Measurements from ENCODE around the gene UBXN10.

The UBXN10 gene

DNA sequence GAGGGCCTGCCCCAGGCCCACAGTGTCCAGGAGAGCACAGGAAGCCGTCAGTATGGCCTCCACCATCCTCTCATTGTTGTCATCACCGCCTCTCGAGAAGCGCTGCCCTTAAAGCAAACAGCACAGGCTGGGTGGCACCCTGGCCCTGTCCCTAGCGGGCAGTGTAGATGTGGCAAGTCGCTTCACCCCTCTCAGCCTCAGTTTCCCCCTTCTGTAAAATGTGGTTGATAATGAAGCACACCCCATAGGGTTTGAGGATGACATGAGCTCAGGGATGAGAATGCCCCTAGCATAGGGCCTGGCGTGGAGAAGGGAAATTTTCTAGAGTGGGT, 33.3 kb upstream of the UBXN10 start:
- no peak for DNase-seq

DNA sequence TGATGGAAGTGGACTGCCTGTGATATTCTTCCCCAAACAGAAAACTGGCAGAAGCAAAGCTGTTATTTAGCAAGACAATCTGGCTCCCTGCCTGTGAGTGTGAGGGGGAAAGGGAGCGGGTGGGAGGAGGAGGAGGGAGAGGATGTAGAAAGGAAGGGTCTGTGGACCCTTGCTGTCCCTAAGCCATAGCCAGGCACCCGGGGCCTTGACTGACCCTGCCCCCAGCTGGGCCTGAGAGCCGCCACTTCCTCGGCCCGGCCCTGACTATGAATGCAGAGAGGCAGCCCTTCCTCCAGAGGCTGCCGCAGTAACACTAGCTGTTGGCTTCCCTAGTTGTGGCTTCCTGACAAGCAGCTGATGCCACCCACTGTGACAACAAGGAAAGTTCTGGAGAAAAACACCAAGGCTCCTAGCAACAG, 32.9 kb upstream of the UBXN10 start:
- no peak for DNase-seq

DNA sequence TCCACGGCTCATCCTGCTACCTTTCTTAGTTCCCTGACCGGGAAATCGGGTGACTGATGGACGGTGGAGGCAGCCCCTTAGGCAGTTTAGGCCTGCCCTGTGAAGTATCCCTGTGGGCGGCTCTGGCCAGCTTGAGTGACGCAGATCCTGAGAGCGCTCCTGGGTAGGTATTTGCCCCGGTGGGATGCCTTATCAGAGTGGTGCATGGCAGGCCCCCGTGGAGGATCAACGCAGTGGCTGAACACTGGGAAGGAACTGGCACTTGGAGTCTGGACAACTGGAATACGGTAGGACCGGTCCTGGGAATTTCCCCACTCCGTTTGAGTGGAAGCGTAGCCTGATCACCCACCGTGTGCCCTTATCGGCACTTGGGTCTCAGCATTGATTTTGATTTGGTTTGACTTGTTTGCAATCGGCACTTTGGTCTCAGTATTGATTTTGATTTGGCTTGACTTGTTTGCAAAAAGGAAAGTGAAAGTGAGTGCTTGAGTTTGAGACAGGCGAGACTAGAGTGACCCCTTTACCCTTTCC, 31.5 kb upstream of the UBXN10 start:
- no peak for DNase-seq

DNA sequence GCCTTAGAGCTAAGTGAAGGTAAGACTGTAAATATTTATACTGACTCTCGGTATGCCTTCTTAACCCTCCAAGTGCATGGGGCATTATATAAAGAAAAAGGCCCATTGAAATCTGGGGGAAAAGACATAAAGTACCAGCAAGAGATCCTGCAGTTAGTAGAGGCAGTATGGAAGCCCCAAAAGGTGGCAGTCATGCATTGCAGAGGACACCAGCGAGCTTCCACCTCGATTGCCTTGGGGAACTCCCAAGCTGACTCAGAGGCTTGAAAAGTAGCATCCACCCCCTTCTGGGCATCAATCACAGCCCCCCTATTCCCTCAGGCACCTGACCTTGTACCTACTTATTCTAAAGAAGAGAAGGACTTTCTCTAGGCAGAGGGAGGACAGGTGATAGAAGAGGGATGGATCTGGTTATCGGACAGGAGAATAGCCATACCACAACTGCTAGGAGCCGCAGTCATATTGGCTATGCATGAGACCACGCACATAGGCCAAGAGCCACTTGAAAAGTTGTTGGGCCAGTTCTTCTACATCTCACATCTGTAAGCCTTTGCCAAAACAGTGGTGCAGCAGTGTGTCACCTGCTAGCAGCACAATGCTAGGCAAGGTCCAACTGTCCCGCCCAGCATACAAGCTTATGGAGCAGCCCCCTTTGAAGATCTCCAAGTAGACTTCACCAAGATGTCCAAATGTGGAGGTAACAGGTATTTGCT, 27.4 kb upstream of the UBXN10 start:
- no peak for DNase-seq

DNA sequence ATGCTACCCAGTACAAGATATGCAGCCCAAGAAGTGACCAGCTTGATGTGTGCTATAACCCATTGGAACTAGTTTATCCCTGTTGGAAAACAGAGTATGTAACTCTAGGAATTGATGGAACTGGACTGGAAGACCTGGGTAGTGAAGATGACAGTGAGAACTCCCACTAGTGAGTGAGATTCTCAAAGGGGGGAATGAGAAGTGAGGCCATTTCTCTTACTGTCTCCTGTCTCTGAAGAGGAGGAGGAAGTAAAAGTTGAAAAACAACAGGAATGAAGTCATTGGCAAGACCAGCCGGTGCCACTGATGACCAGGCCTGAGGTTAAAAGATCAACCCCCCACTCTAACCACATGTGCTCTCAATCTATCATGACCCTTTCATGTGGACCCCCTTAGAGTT, 25.9 kb upstream of the UBXN10 start:
- no peak for DNase-seq

DNA sequence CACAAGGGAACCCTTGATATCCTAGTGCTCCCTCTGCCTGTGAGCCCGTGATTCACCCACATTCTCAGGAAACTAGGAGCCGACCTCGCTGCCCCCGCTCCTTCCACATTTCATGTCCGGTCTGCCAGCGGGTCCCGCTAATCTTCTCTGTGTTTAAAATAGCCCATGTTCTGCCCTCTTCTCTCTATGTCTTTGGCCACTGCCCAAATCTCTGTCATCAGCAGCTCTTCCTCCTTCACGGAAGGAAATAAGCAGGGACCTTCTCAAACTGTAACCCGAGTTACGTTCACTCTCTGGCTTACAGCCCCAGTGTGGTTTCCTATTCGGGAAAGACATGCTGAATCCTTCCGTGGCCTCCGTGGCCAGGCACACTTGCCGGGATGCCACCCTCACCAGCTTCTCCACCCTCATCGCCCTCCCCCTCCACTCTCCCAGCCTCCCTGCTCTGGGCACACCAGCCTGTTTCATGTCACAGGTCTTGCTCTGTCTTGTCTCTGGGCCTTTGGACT, 21.1 kb upstream of the UBXN10 start:
- DNase-seq, result no peak

DNA sequence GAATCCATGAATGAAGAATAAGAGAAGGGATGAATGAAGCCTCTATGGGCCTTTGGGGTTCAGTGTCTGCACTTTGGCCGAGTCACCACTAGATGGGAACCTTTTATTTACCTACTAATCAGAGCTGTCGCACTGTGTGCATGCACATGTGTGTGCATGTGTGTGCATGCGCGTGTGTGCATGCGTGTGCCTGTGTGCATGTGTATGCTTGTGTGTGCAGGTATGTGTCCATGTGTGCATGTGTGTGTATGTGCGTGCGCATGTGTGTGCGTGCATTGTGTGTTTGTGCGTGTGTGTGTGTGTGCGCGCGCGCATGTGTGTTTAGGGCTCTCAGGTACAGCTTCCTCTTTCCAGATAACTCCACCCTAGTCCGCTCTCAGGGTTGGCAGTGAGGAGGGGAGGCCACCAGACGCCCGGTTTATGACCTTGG, 20.4 kb upstream of the UBXN10 start:
- DNase-seq, result no peak

DNA sequence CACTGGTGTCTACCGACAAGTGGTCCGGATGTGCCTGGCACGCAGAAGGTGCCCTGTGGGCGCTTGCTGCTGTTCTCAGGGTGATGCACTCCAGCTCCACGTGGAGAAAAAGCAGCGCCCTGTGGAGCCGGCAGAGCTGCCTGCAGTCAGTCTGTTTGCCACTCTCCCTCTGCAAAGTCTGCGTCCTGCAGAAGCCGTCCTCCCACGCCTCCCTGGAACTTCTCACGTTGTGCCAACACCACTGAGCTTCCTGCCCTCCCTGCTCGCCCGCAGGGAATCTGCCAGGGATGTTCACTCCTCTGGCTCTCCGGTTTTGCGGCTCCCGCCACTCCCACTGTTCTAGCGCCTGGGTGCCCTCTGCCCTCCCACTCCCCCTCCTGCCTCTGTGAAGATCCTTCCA, 19.8 kb upstream of the UBXN10 start:
- DNase-seq, result no peak

DNA sequence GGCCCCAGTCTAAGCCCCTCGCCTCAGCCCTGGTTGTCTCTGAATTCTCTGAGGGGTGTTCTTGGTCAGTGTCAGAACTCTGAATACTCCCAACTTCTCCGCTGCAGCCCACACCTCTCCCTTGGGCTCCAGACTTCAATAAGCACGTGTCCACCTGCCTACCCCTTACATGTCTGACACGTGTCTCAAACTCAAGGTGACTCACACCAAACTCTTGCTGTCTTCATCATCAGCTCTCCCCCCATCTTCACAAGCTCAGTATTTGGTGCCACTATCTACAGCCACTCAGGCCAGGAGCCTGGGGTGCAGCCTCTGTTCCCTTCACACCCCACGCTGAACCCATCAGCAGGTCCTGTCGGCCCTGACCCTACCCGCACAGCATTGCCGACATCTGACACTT, 18.8 kb upstream of the UBXN10 start:
- no peak for DNase-seq

DNA sequence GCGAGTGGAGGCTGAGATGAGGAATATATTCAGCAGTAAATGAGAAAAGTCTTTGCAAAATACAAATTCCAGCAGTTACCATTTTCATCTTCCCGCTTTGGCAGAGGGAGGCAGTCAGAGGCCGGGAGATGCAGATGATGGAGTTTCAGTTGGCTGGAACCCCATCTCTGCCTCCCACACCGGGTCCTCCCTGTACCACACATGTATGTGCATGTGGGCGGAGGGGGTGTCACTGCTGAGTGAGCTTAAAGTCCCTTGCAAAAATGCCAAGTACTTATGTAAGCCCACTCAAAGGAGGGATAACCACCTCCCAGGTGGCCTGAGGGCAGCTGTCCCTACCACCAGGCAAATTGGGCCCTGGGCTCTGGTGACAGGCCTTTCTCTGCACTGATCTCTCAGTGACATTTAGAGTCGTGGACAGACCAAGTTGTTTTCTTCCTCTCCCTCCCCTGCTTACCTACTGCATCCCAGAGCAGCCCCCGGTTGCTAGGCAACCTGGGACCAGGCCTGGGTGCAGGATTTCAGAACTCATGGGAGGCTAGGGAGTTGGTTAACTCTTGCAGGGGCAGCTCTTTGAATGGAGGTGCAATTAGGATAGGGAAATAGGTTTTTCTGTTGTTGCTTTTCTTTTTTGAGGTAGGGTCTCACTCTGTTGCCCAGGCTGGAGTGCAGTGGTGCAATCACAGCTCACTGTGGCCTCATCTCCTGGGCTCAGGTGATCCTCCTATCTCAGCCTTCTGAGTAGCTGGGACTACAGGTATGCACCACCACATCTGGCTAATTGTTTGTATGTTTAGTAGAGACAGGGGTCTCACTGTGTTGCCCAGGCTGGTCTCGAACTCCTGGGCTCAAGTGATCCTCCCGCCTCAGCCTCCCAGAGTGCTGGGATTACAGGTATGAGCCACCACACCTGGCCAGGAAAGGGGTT, 17.1 kb upstream of the UBXN10 start:
- no peak for DNase-seq

DNA sequence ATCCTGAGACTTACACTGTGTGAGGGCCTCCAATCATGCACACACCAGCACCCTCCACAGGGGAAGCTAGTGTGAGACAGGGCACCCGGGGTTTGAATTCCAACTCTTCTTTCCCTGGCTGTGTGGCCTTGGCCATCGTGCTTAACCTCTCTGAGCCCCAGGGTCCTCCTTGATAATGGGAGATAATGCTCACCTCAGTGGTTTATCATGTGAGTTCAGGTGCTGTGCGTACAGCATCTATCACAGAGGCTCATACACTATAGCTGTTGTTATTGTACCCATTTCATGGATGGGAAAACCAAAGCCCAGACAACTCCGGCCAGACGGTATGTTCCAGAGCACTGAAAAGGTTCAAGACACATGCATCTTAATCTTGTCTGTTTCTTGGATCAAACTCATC, 16.0 kb upstream of the UBXN10 start:
- no peak for DNase-seq

DNA sequence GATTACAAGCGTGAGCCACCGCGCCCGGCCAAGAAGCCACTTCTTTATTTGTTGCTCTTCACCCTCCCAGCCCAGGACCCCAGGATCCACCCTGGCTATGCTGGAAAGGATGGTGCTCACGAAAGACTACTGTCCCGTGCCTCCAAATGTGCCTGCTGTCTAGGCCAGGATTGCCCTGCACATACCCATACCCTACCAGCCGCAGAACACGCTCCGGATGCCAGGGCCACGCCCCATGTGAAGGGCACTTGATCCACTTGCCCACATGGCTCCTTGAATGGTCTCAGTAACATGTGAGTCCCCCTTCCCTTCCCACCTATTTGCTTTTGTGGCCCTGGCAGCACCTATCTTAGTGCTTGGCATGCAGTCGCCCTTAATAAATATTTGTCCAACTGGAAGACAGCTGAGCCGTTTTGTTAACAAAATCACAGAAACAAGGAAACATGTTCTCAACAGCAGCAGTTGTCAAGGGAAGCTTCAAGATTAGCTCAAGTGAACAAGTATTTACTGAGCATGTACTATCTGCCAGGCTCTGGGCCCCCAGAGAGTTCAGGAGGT, 13.8 kb upstream of the UBXN10 start:
- no peak for DNase-seq

DNA sequence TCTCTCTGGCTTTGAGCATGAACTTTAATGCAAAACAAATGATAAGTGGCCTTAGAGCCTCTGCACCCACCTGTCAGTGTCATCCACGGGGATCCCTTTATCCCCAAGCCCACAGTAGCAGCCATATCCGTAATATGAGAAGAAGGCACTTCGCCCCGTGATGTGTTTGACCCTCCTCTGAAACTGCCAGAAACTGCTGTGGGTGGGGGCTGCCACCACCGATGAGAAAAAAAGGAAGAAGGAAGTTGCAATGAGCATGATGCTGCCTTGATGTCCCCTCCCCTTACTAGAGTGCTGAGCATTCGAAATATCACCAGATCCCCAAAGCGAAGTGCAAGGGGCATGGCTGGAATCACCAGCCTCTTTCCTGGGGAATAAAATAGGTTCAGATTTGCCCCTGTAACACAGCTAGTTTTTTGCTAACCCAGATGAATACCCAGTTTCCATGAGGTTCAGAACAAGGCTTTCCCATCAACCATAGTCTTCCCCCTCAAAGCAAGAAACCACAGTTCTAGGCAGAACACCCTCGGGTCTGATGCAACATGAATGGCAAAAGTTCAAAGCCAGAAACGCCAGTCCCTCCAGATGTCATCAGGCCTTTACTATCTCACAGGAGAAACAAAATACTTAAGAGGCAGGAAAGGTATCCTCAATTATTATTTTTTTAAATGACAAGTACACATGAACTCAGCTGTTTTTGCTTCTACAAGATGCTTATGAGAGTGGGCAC, 10.8 kb upstream of the UBXN10 start:
- no peak for DNase-seq

DNA sequence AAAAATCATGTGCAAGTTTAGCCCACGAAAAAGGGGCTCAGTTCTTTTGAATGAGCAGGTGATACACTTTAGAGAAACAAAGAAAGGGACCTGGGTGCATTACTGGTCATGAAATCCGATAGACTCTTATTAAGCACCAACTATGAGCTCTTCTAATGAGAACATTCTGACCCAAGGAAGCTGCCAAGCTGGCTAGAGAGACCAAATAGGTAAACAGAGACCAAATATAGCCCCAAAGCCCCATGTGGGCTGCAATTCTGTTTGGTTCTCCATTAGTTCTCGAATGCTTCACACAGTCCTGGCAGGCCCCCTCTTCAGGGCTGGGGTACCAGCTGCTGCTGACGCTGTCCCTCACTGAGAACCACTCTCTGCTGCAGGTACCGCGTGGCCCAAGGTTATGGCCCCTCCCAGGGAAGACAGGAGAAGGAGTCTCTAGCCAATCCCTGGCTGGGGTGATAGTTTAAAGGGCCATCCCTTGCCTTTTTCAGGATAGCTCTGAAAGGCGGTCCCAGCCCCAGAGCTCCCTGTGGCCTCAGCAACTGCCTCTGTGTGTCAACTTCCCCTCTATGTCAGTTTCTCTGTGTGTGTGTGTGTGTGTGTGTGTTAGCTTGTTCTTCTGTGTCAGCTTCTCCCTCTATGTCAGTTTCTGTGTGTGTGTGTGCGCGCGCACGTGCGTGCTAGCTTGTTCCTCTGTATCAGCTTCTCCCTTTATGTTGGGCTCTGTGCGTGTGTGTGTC, 7.1 kb upstream of the UBXN10 start:
- DNase-seq, result no peak

DNA sequence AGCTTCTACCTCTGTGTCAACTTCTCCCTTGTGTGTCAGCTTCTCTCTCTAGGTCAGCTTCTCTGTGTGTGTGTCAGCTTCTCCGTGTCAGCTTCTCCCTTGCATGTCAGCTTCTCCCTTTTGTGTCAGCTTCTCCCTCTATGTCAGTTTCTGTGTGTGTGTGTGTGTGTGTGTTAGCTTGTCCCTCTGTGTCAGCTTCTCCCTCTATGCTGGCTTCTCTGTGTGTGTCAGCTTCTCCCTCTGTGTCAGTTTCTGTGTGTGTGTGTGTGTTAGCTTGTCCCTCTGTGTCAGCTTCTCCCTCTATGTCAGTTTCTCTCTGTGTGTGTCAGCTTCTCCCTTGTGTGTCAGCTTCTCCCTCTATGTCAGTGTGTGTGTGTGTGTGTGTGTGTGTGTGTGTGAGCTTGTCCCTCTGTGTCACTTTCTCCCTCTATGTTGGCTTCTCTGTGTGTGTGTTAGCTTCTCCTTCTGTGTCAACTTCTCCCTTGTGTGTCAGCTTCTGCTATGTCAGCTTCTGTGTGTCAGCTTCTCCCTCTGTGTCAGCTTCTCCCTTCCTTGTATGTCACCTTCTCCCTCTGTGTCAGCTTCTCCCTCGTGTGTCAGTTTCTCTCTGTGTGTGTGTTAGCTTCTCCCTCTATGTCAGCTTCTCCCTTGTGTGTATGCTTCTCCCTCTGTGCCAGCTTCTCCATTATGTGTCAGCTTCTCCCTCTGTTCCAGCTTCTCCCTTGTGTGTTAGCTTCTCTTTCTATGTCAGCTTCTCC, 6.3 kb upstream of the UBXN10 start:
- DNase-seq, result no peak

DNA sequence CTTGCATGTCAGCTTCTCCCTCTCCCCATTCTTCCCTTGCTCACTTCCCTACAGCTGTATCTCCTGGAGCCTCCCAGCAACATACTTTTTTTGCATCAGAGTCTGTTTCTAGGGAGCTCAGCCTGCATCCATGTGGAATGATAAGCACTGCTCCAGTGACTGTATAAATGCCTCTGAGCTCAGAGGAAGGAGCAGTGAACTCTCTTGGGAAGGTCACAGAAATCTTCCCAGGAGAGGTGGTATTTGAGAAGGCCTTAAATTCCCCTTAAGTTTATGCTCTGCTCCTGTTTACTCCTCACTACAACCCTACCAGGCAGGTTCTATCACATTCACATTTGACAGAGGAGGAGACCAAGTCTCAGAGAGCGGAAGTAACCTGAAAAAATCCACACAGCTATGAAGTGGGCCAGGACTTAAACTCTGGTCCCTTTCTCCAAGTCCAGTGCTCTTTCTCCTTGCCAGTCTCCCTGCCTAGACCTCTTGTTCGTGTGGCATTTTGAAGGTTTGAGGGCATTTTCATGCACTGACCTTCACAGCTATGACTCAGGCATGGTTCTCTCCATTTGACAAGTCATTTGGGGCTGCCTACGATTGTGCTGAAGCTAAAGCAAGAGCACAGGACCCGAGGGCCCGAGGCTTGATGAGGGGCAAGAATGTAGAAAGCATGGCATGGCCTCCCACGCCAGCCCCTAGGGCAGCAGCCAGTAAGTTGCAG, 5.6 kb upstream of the UBXN10 start:
- no peak for DNase-seq

DNA sequence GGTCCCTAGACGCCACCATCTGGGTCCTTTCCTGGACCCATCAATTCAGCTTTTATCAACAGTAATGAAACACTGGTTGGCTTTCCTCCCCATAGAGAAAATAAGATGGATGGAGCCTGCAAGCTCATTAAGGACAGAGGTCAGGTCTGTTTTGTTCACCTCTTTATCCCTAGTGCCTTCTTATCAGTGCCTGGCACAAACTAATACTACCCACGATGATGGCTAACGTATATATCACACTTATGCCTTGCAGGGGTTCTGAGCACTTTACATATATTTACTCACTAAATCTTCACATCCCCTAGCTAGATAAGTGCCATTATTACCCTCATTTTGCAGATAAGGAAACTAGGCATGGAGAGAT, 5.1 kb upstream of the UBXN10 start:
- no peak for DNase-seq

DNA sequence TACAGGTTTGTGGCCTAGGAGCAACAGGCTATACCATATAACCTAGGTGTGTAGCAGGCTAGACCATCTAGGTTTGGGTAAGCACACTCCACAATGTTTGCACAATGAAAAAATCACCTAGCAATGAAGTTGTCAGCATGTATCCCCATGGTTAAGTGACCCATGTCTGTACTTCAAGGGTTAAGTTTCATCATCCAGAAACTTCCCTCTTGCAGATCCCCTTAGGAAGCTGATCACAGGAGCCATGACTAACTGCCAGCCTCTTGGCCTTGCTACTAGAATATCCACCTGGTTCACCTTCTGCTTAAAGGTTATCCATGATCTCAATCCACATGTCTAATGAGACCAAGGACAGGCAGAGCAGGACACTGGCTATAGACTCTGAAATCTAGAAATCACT, 3.5 kb upstream of the UBXN10 start:
- no peak for DNase-seq

DNA sequence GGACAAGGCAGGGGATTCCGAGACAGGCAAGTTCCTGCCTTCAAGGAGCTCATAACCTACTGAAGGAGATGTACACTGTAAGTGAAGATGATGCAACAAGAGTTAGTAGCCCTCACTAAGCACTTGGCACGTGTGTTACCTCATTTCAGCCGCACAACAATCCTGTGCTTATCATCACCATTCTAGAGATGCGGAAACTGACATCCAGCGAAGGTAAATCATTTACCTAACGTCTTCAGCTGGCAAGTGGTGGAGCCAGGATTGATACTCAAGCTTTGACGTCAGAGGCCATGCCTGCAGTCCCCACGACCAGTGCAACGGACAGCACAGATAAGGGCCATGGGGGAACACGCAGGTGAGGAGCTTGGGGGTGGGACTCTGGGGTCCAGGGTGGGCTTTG, 2.9 kb upstream of the UBXN10 start:
- no peak for DNase-seq

DNA sequence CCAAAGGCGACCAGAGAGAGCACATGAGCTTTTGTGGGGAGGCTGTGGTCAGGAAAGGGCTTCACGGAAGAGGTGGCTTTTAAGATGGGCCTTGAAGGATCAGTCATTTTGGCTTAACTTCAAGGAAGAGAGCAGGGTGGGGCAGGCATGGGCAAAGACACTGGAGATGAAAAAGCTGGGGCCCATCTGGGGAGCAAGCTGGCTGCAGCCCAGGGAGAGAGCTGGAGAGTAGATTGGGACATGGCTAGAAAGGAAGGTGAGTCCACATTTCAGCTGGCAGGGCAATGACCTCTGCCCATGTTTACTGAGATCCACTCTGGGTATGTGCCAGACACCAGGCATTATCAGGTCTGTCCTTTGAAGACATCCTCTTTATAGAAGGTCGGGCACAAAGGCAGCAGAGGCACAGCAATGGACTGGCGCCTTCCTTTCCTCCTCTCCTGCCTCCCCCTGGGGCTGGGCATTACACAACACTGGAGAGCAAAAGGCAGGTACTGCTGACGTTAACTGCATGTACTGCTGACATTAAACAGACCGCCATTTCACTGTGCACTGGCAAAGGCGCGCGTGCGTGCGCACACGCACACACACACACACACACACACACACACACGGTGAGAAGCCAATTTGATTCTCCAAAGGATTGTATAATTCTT, 2.2 kb upstream of the UBXN10 start:
- DNase-seq, result no peak
